Left ventricle myocardium inferior (tissue), 1 donor: ENCODE data around the gene DLX2. TPM values are rescaled to one million over a fixed set of nuclear protein-coding genes. Genes with fewer than 3 reads are reported as not detected.
A peak's percentile ranks its signal among the peaks of the same experiment; 100 is the strongest.
"Not testable (repeated sequence)": the region's sequence is repeated elsewhere in the genome, so short reads cannot be mapped to it uniquely, and the experiment has no call there.

Experiments
- DNase-seq: peaks from one replicate; pipeline ENCODE4 v3.0.0-alpha.2; 2020
- H3K27ac ChIP-seq: fragments of 200-600 bp; replicated peaks from 2 replicates; pipeline ENCODE4 v1.8.0; 2021
- H3K27me3 ChIP-seq: fragments of 200-600 bp; 2 replicates; pipeline ENCODE4 v1.8.0; 2021; ENCODE audit warnings: low read depth
- H3K36me3 ChIP-seq: fragments of 200-600 bp; 2 replicates; pipeline ENCODE4 v1.8.0; 2021
- H3K4me1 ChIP-seq: fragments of 200-600 bp; 2 replicates; pipeline ENCODE4 v1.8.0; 2021
- H3K4me3 ChIP-seq: fragments of 200-600 bp; 2 replicates; pipeline ENCODE4 v1.8.0; 2021; ENCODE audit warnings: mild to moderate bottlenecking, moderate library complexity
- H3K9me3 ChIP-seq: fragments of 200-600 bp; replicated peaks from 2 replicates; pipeline ENCODE4 v1.8.0; 2021
- intact Hi-C: fragments of 100-400 bp; cut with micrococcal nuclease; formaldehyde crosslinking; loops from one replicate; pipeline ENCODE4 v1.11.0; 2022
- total RNA-seq: library from RNA; stranded (reverse); fragmentation: NEBNext Ultra II Directional; extraction: Animal tissue kit (Norgen Biotek cat#: 25700); gene quantifications from one replicate; pipeline ENCODE4 v1.2.1, GENCODE V29; 2021
- TF ChIP-seq, protein P1 (sequence below): fragments of 200-600 bp; IDR thresholded peaks from 2 replicates; pipeline ENCODE4 v1.8.0; 2021; ENCODE audit warnings: antibody characterized with exemption, mild to moderate bottlenecking, borderline replicate concordance
- donor health status: DM: no; HTN: yes; CAD: no; lungs with severe emphysema.

The DLX2 gene
- total RNA-seq, 1 donor from 2014 or later, result not detected

DNA sequence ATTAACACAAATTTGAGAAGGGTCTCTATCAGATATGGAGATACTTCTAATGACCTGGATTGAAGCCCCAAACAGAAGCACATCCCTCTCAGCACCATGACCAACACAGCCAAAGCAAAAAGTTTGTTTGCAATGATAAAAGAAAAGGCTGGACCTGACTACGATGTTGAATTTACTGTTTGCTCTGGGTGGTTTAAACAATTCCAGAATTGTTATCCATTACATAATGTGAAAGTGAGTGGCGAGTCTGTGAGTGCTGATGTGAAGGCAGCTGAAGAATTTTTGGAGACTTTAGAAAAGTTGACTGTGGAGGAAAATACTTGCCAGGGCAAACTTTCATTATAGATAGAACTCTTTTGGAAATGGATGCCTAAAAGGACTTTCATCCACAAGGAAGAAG, 17.4 kb upstream of the DLX2 start:
- no peaks in the 10 kb centered on the region for H3K9me3 ChIP-seq
- H3K36me3 ChIP-seq, result no peaks in the 10 kb centered on the region
- peaks cover 50% of the 10 kb centered on the region for H3K27me3 ChIP-seq
- TF ChIP-seq, protein P1, sequence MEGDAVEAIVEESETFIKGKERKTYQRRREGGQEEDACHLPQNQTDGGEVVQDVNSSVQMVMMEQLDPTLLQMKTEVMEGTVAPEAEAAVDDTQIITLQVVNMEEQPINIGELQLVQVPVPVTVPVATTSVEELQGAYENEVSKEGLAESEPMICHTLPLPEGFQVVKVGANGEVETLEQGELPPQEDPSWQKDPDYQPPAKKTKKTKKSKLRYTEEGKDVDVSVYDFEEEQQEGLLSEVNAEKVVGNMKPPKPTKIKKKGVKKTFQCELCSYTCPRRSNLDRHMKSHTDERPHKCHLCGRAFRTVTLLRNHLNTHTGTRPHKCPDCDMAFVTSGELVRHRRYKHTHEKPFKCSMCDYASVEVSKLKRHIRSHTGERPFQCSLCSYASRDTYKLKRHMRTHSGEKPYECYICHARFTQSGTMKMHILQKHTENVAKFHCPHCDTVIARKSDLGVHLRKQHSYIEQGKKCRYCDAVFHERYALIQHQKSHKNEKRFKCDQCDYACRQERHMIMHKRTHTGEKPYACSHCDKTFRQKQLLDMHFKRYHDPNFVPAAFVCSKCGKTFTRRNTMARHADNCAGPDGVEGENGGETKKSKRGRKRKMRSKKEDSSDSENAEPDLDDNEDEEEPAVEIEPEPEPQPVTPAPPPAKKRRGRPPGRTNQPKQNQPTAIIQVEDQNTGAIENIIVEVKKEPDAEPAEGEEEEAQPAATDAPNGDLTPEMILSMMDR, result no peak
- intact Hi-C loops, result no loop called here
- H3K4me1 ChIP-seq, result no peaks in the 10 kb centered on the region
- no peak for DNase-seq
- H3K4me3 ChIP-seq, result no peak overlapping the region
- H3K27ac ChIP-seq, result no peak overlapping the region

DNA sequence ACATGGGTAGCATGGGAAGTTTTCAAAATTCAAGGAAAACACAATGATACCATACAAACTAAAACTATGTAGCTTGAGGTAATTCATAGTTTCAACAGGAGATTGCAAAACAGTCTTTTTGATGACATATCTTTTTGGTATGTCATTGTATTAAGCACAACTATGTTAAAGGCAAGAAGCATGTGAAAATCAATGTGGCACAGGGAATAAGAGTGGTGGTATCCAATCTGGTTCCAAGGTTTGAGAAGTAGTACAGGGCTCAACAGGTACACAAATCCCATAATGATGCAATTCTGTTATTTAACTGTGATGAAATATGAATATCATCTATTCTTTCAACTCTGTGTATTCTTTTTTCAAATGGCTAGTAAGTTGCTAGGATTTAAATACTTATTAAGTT, 16.4 kb upstream of the DLX2 start:
- TF ChIP-seq, protein P1, result no peak
- Histone ChIP-seq H3K4me1 (no peaks in the 10 kb centered on the region), H3K27ac (no peak overlapping the region), H3K4me3 (no peak overlapping the region), H3K27me3 (peaks cover 61% of the 10 kb centered on the region), H3K9me3 (no peaks in the 10 kb centered on the region), H3K36me3 (no peaks in the 10 kb centered on the region)
- no peak for DNase-seq
- intact Hi-C loops, result no loop called here

GRCh38 chr2:172116107-172116506, 13.4 kb upstream of the DLX2 start:
- TF ChIP-seq, protein P1, result no peak
- H3K4me1 ChIP-seq, result no peaks in the 10 kb centered on the region

DNA sequence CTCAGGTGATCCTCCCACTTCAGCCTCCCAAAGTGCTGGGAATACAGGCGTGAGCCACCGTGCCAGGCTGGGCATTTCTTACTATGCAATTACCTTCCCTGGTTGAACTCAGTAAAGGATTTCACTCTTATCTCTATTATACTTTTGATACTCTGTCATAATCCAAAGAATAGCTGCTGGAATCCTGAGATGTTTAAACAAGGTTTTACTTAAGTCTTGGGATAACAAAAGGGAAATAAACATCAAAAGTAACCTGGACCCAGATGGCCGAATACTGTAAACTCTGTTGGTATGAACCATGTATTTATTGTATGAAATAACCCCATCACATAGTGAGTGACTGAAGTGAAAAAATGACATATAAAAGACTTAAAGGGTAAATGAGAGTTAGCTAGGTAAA, 11.9 kb upstream of the DLX2 start:
- no peak for DNase-seq
- H3K27me3 ChIP-seq, result peaks cover 91% of the 10 kb centered on the region
- no peaks in the 10 kb centered on the region for H3K4me1 ChIP-seq
- intact Hi-C loops, result no loop called here
- H3K4me3 ChIP-seq, result no peak overlapping the region
- TF ChIP-seq, protein P1, result no peak
- no peaks in the 10 kb centered on the region for H3K9me3 ChIP-seq
- H3K36me3 ChIP-seq, result no peaks in the 10 kb centered on the region
- no peak overlapping the region for H3K27ac ChIP-seq

More at GRCh38 chr2:172116107-172116506, 13.4 kb upstream of the DLX2 start:
- DNase-seq, result no peak
- Histone ChIP-seq H3K27me3 (peaks cover 81% of the 10 kb centered on the region), H3K4me3 (no peak overlapping the region), H3K9me3 (no peaks in the 10 kb centered on the region), H3K36me3 (no peaks in the 10 kb centered on the region), H3K27ac (no peak overlapping the region)
- intact Hi-C loops, result no loop called here

DNA sequence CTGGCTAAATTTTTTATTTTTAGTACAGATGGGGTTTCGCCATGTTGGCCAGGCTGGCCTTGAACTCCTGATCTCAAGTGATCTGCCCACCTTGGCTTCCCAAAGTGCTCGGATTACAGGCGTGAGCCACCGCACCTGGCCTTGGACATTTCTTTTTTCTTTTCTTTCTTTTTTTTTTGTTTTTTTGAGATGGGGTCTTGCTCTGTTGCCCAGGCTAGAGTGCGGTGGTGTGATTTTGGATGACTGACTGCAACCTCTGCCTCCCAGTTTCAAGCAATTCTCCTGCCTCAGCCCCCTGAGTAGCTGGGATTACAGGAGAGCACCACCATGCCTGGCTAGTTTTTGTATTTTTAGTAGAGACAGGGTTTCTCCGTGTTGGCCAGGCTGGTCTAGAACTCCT, 11.5 kb upstream of the DLX2 start:
- H3K36me3 ChIP-seq, H3K4me1 ChIP-seq, H3K4me3 ChIP-seq, H3K9me3 ChIP-seq, H3K27ac ChIP-seq, intact Hi-C loops, DNase-seq: not testable (repeated sequence)
- H3K27me3 ChIP-seq, result peaks cover 90% of the 10 kb centered on the region

DNA sequence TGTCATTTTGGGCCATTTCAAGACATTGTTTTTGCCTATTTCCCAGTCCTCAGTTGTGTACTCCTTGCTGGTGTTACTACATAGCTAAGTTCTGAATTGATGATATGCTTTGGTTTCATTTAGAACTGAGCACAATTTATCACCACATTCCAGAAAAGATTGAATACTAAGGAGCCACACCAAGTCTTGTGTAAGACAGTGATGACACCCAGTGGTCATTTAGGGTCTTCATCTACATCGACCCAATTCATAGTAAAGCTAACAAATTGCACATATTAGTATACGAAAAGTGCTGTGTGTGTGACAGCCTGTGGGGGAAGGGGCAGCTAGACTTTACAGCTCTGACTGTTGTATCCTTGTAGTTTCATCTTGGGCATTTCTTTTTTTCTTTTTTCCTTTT, 10.9 kb upstream of the DLX2 start:
- Histone ChIP-seq H3K36me3 (no peaks in the 10 kb centered on the region), H3K27ac (no peak overlapping the region), H3K4me1 (peaks cover under 1% of the 10 kb centered on the region), H3K9me3 (no peaks in the 10 kb centered on the region), H3K27me3 (peaks cover 91% of the 10 kb centered on the region), H3K4me3 (no peak overlapping the region)
- intact Hi-C loops, result no loop called here
- TF ChIP-seq, protein P1, result peak; percentile 57
- no peak for DNase-seq
